Memory B cell (primary cell): ENCODE results near the gene PUS3.
"Not testable (repeated sequence)": the region's sequence is repeated elsewhere in the genome, so short reads cannot be mapped to it uniquely, and the experiment has no call there.

Source experiments
- ATAC-seq: fragments of 150-1000 bp; cut with Tn5 transposase; 2 replicates; pipeline ENCODE4 v1.10.0; 2021; ENCODE audit warnings: low read depth, mild to moderate bottlenecking, moderate library complexity
- DNase-seq, 2 donors: peaks; one replicate each; pipeline ENCODE4 v3.0.0; 2022; ENCODE audit warnings: low spot score in 2 of 2
- H3K27ac Mint-ChIP-seq: one replicate; pipeline ENCODE4 v1.8.0; 2022; ENCODE audit warnings: mild to moderate bottlenecking, moderate library complexity, mixed read lengths
- H3K27me3 Mint-ChIP-seq: one replicate; pipeline ENCODE4 v1.8.0; 2022; ENCODE audit warnings: mixed read lengths
- H3K36me3 Mint-ChIP-seq: one replicate; pipeline ENCODE4 v1.8.0; 2022; ENCODE audit warnings: mild to moderate bottlenecking, mixed read lengths
- H3K4me1 Mint-ChIP-seq: one replicate; pipeline ENCODE4 v1.8.0; 2022; ENCODE audit warnings: mixed read lengths
- H3K4me3 Mint-ChIP-seq: one replicate; pipeline ENCODE4 v1.8.0; 2022; ENCODE audit warnings: mild to moderate bottlenecking, moderate library complexity, mixed read lengths
- H3K9me3 Mint-ChIP-seq: one replicate; pipeline ENCODE4 v1.8.0; 2022; ENCODE audit warnings: mixed read lengths

The PUS3 gene

DNA sequence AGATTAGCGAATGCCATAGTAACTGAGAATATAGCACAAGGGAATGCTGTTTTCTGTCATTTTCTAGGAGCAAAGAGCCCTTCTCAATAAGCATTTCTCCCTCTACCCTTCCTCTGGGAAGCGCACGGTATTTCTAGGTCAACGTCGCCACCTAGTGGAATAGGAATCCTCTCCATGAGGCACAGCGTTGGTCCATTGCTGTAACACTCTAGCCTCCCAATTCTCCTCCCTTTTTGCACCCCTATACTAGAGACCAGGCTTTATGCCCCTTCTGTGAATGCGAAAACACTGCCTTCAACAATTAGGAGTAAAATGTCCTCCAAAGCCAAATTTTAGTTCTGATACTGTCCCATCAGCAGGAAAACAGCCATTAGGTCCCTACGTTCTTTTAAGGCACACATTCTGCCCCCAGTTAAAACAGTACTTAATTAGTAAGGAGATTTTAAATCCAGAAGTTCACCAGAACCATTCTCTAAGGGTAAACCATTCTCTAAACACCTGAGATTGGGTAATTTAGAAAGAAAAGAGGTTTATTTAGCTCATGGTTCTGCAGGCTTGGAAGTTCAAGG, 28.4 kb downstream of the PUS3 start:
- peak; percentile 74 for ATAC-seq
- DNase-seq, result peak; percentile 17 to 32
- H3K27ac Mint-ChIP-seq, result no peak overlapping the region
- no peaks in the 10 kb centered on the region for H3K27me3 Mint-ChIP-seq
- peaks cover 9% of the 10 kb centered on the region for H3K4me1 Mint-ChIP-seq
- H3K9me3 Mint-ChIP-seq, result peaks cover 10% of the 10 kb centered on the region
- H3K36me3 Mint-ChIP-seq, result peaks cover 5% of the 10 kb centered on the region
- H3K4me3 Mint-ChIP-seq, result no peak overlapping the region

DNA sequence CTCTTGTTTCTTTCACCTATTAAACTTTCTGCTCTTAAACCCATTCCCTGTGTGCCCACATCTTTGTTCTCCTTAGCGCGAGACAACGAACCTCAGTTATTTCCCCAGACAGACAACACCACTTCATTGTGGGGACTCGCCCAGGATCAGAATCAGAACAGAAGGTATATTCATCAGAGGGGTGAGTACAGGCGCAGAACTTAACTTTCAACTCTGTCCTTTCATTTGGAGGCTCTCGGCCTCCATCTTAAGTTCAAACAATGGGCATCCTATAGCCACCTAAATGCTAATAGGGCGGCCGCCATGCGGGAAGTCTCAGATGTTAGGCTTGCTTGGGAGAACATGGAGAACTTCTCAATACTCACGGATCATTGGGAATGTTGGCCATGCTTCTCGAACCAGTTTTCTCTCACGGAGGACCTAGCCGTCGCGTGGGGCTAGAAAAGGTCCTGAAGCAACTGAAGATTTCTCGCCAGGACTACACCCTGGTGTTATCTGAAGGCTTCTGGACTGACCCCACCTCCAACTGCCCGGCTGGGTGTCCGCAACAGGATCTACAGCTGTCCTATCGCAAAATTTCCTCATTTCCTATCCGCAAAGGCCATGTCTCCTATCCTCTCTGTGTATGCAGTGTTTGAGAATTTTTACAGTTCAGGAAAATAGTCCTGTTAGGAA, 29.0 kb downstream of the PUS3 start:
- H3K27me3 Mint-ChIP-seq, result no peaks in the 10 kb centered on the region
- DNase-seq, result no peak
- no peak overlapping the region for H3K27ac Mint-ChIP-seq
- ATAC-seq, result no peak
- peaks cover 9% of the 10 kb centered on the region for H3K4me1 Mint-ChIP-seq
- peaks cover 5% of the 10 kb centered on the region for H3K36me3 Mint-ChIP-seq
- H3K4me3 Mint-ChIP-seq, result no peak overlapping the region
- peaks cover 10% of the 10 kb centered on the region for H3K9me3 Mint-ChIP-seq

DNA sequence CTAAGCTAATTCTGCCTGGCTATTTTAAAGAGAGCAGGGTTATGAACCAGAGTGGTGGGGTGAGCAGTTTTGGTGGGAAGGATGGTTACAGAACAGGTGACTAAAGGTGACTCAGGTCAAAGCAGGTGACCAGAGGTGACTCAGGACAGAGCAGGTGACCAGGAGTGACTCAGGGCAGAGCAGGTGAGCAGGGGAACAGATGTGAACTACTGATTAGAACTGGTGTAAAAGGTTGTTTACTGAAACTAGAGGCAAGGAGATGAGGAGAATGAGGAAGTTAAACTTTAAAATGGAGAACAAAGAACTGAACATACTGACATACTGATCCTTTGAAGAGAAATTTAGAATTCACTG, 30.9 kb downstream of the PUS3 start:
- Mint-ChIP-seq H3K4me1 (peaks cover 9% of the 10 kb centered on the region), H3K27ac (peak overlapping the region; percentile 1), H3K4me3 (no peak overlapping the region), H3K27me3 (no peaks in the 10 kb centered on the region), H3K36me3 (peaks cover 5% of the 10 kb centered on the region), H3K9me3 (peaks cover 10% of the 10 kb centered on the region)
- no peak for DNase-seq
- ATAC-seq, result peak; percentile 21

DNA sequence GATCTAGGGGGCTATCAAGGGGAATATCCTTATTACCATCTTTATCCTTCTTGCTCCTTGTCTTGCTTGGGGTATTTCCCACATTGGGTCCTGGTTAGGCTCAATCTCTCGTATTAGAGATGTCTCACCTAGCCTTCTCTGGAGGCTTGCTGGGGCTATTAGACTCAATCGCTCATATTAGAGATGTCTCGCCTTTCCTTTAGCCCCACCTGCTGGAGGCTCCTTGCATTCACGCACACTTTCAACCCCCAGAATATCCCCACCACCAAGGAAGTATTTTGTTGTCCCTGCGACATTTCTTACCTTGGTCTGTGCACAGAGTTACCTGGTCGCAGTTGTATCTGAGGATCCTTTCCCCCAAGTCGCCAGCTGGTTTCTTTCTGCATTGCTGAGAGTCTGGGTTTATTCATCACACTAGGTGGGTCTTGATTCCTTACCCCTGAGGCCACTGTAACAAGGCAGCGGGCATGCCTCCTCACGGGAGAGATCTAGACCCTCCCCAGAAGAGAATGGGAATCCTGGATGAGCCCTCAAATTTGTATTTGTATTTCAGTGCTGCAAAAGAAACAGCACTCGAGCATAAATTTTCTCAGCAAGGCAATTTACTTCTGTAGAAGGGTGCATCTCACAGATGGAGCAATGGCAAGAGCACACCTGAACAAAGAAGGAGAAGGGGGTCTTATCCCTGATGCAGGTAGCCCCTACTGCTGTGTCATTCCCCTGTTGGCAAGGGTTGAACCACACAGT, 31.4 kb downstream of the PUS3 start:
- no peaks in the 10 kb centered on the region for H3K27me3 Mint-ChIP-seq
- H3K9me3 Mint-ChIP-seq, result peaks cover 10% of the 10 kb centered on the region
- ATAC-seq, result no peak
- no peak for DNase-seq
- peaks cover 5% of the 10 kb centered on the region for H3K36me3 Mint-ChIP-seq
- H3K4me3 Mint-ChIP-seq, result no peak overlapping the region
- H3K4me1 Mint-ChIP-seq, result peaks cover 9% of the 10 kb centered on the region
- peak overlapping the region; percentile 1 for H3K27ac Mint-ChIP-seq

DNA sequence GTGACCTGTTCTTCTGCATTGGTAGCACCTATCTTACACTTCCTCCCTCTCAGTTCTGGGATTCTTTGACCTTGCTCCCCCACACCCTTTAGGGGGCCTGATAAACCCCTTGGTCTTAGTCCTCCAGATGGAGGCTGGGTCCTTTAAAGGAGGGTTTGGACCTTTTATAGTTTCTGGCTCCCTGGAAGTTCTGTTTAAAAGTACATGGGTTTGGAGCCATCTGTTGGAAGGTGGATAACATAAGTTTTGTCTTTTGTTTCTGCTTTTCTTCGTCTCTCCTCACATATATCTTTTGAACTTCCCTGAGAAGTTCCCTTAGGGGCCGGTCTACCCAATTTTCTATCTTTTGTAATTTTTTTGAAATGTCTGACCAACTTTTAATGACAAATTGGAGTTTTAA, 33.5 kb downstream of the PUS3 start:
- Mint-ChIP-seq H3K4me3 (no peak overlapping the region), H3K27ac (no peak overlapping the region), H3K36me3 (peaks cover 5% of the 10 kb centered on the region), H3K9me3 (peaks cover 10% of the 10 kb centered on the region), H3K27me3 (no peaks in the 10 kb centered on the region), H3K4me1 (peaks cover 6% of the 10 kb centered on the region)
- DNase-seq, result no peak
- no peak for ATAC-seq

DNA sequence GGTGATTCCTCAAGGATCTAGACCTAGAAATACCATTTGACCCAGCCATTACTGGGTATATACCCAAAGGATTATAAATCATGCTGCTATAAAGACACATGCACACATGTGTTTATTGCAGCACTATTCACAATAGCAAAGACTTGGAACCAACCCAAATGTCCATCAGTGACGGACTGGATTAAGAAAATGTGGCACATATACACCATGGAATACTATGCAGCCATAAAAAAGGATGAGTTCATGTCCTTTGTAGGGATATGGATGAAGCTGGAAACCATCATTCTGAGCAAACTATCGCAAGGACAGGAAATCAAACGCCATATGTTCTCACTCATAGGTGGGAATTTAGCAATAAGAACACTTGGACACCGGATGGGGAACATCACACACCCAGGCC, 37.7 kb downstream of the PUS3 start:
- not testable (repeated sequence) for H3K4me3 Mint-ChIP-seq, H3K9me3 Mint-ChIP-seq, H3K27me3 Mint-ChIP-seq, ATAC-seq, DNase-seq, H3K36me3 Mint-ChIP-seq, H3K4me1 Mint-ChIP-seq, H3K27ac Mint-ChIP-seq

GRCh38 chr11:125862786-125863185, 40.2 kb downstream of the PUS3 start:
- H3K27ac Mint-ChIP-seq, H3K36me3 Mint-ChIP-seq, H3K4me3 Mint-ChIP-seq, ATAC-seq, H3K27me3 Mint-ChIP-seq, H3K4me1 Mint-ChIP-seq, DNase-seq: not testable (repeated sequence)
- H3K9me3 Mint-ChIP-seq, result peaks cover 10% of the 10 kb centered on the region

- not testable (repeated sequence) for H3K27me3 Mint-ChIP-seq, ATAC-seq, H3K36me3 Mint-ChIP-seq, H3K27ac Mint-ChIP-seq, H3K4me3 Mint-ChIP-seq, H3K4me1 Mint-ChIP-seq, DNase-seq
- H3K9me3 Mint-ChIP-seq, result peaks cover 18% of the 10 kb centered on the region
Observed at GRCh38 chr11:125857670-125858069, 45.3 kb downstream of the PUS3 start.

GRCh38 chr11:125846188-125846587, 56.8 kb downstream of the PUS3 start:
- peaks cover 26% of the 10 kb centered on the region for H3K9me3 Mint-ChIP-seq

More at GRCh38 chr11:125846188-125846587, 56.8 kb downstream of the PUS3 start:
- peaks cover 13% of the 10 kb centered on the region for H3K36me3 Mint-ChIP-seq
- no peak for ATAC-seq
- H3K4me3 Mint-ChIP-seq, result no peak overlapping the region
- peaks cover 5% of the 10 kb centered on the region for H3K4me1 Mint-ChIP-seq
- DNase-seq, result no peak
- peaks cover 4% of the 10 kb centered on the region for H3K27me3 Mint-ChIP-seq
- no peak overlapping the region for H3K27ac Mint-ChIP-seq
